Activated naive CD4-positive, alpha-beta T cell treated with anti-CD3 and anti-CD28 coated beads, Interleukin-2, amount 10 ng/mL, durations not matched to agents 7 days and 5 days (primary cell): ENCODE data around the gene OR2W3.
A peak's percentile ranks its signal among the peaks of the same experiment; 100 is the strongest.
"Not testable (repeated sequence)": the region's sequence is repeated elsewhere in the genome, so short reads cannot be mapped to it uniquely, and the experiment has no call there.

Experiments used
- CTCF ChIA-PET: fragments of 350-600 bp; sonication (Branson Sonifier 250); formaldehyde crosslinking; loops from one replicate; lab custom pipeline; 2021; ENCODE audit warnings: antibody characterized with exemption; lab: Charles Lee
- DNase-seq: peaks from one replicate; pipeline ENCODE4 v3.0.0-alpha.2; 2020
- H3K27ac Mint-ChIP-seq: one replicate; pipeline ENCODE4 v1.8.0; 2021; ENCODE audit warnings: mild to moderate bottlenecking, moderate library complexity, mixed read lengths
- H3K27me3 Mint-ChIP-seq: one replicate; pipeline ENCODE4 v1.8.0; 2021; ENCODE audit warnings: mild to moderate bottlenecking, mixed read lengths
- H3K36me3 Mint-ChIP-seq: one replicate; pipeline ENCODE4 v1.8.0; 2021; ENCODE audit warnings: mixed read lengths
- H3K4me1 Mint-ChIP-seq: one replicate; pipeline ENCODE4 v1.8.0; 2021; ENCODE audit warnings: mixed read lengths
- H3K4me3 Mint-ChIP-seq: one replicate; pipeline ENCODE4 v1.8.0; 2021; ENCODE audit warnings: mild to moderate bottlenecking, moderate library complexity, mixed read lengths
- H3K9me3 Mint-ChIP-seq: one replicate; pipeline ENCODE4 v1.8.0; 2021; ENCODE audit warnings: mixed read lengths

The OR2W3 gene

GRCh38 chr1:247936965-247937734 lies 41.8 kb downstream of the OR2W3 start:
- Mint-ChIP-seq H3K27ac (peak overlapping the region; percentile 37), H3K4me3 (peak overlapping the region; percentile 75)
- peak; percentile 94 for DNase-seq
- H3K9me3 Mint-ChIP-seq, H3K4me1 Mint-ChIP-seq, H3K36me3 Mint-ChIP-seq, H3K27me3 Mint-ChIP-seq: not testable (repeated sequence)
- CTCF ChIA-PET: interaction anchor here (0.7 to 1.1 kb wide), 2 partner anchors 18 to 173 kb away, joined by 3 read pairs; no protein-coding TSS in a partner anchor

- Mint-ChIP-seq H3K36me3 (no peaks in the 10 kb centered on the region), H3K27ac (no peak overlapping the region), H3K9me3 (no peaks in the 10 kb centered on the region), H3K4me3 (no peak overlapping the region), H3K4me1 (no peaks in the 10 kb centered on the region), H3K27me3 (no peaks in the 10 kb centered on the region)
- CTCF ChIA-PET: no interaction called here
- DNase-seq: no peak
These were observed 47.2 kb downstream of the OR2W3 start for GRCh38 chr1:247942624-247943023.
